NCI-H1694 (cell line): ENCODE measurements around the gene MRPS10.
"Not testable (repeated sequence)": the region's sequence is repeated elsewhere in the genome, so short reads cannot be mapped to it uniquely, and the experiment has no call there.

ENCODE experiments used
- DNase-seq: peaks from one replicate; lab custom pipeline; 2025; lab: John Stamatoyannopoulos, UW

The MRPS10 gene

GRCh38 chr6:42207559-42207958 lies 10.1 kb downstream of the MRPS10 start:
- not testable (repeated sequence) for DNase-seq

GRCh38 chr6:42204768-42205282 lies 12.8 kb downstream of the MRPS10 start:
- DNase-seq, result no peak

GRCh38 chr6:42203183-42203582 lies 14.5 kb downstream of the MRPS10 start:
- no peak for DNase-seq

- DNase-seq, result not testable (repeated sequence)
Observed at GRCh38 chr6:42202131-42202915, 15.3 kb downstream of the MRPS10 start.

GRCh38 chr6:42201382-42201781 lies 16.3 kb downstream of the MRPS10 start:
- no peak for DNase-seq

GRCh38 chr6:42200035-42200434 lies 17.6 kb downstream of the MRPS10 start:
- DNase-seq, result no peak

GRCh38 chr6:42199106-42199981 lies 18.3 kb downstream of the MRPS10 start:
- no peak for DNase-seq

- DNase-seq, result no peak
Observed at GRCh38 chr6:42197555-42198362, 19.9 kb downstream of the MRPS10 start.

- no peak for DNase-seq
Observed at GRCh38 chr6:42195415-42195814, 22.2 kb downstream of the MRPS10 start.

- no peak for DNase-seq
Observed at GRCh38 chr6:42194056-42194455, 23.6 kb downstream of the MRPS10 start.

GRCh38 chr6:42193491-42193894 lies 24.2 kb downstream of the MRPS10 start:
- no peak for DNase-seq

- not testable (repeated sequence) for DNase-seq
Observed at GRCh38 chr6:42192385-42192784, 25.3 kb downstream of the MRPS10 start.

GRCh38 chr6:42190554-42191183 lies 27.0 kb downstream of the MRPS10 start:
- DNase-seq, result no peak

- DNase-seq, result no peak
Observed at GRCh38 chr6:42188406-42188805, 29.3 kb downstream of the MRPS10 start.

GRCh38 chr6:42185597-42185996 lies 32.1 kb downstream of the MRPS10 start:
- DNase-seq, result no peak

GRCh38 chr6:42184475-42184874 lies 33.2 kb downstream of the MRPS10 start:
- DNase-seq, result no peak

- DNase-seq, result no peak
Observed at GRCh38 chr6:42182101-42182500, 35.6 kb downstream of the MRPS10 start.

GRCh38 chr6:42179945-42180313 lies 37.7 kb downstream of the MRPS10 start:
- DNase-seq, result no peak

GRCh38 chr6:42179261-42179944 lies 38.3 kb downstream of the MRPS10 start:
- no peak for DNase-seq

GRCh38 chr6:42177514-42178364 lies 39.9 kb downstream of the MRPS10 start:
- DNase-seq, result no peak
